RKO (cell line): ENCODE data around the gene KY.
"Not testable (repeated sequence)": the region's sequence is repeated elsewhere in the genome, so short reads cannot be mapped to it uniquely, and the experiment has no call there.

Experiments
- DNase-seq: peaks from one replicate; pipeline ENCODE4 v3.0.0-alpha.2; 2016; ENCODE audit warnings: low spot score

Gene KY

DNA sequence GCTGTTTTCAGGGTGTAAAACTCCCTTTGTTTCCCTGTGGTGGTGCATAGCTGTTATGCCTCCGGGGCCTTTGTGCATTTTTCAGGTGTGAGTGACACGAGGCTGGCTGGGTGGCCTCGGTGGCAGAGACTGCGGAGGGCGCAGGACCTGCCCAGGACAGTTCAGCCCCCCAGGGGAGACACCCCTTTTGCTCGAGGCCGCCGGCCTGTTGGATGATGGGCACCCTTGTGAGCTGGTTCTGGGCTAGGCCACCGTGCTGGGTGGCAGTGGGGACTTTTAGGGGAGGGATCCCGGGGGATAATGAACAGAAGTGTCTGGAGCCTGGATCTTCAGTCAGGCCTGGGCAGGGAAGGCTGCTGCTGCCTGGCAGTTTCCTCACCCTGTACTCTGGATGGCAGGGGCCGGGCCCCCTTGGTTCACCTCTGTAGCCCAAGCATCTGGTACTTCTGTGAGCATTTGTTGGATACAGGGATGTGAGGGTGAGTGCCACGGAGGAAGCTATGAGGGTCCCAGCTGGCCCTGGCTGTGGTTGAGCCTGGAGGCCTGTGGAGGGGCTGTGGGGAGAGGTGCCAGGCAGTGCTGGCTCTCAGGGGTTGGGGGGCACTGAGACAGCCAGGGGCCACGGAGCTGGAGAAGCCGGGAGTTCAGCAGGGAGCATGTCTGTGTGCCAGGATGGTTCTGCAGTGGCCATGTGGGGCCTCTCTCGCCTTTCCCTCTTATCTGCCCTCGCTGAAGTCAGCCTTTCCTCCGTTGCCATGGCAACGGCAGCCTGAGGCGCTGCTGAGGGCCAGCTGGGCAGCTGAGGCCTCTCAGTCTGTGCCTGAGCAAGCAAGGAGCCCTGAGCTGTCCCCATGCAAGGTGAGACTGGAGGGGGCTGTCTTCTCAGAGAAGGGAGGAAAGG is 49.0 kb downstream of the KY start:
- DNase-seq = peak; percentile 8

- peak; percentile 56 for DNase-seq
Observed at GRCh38 chr3:134600685-134601463, 49.9 kb downstream of the KY start.

DNA sequence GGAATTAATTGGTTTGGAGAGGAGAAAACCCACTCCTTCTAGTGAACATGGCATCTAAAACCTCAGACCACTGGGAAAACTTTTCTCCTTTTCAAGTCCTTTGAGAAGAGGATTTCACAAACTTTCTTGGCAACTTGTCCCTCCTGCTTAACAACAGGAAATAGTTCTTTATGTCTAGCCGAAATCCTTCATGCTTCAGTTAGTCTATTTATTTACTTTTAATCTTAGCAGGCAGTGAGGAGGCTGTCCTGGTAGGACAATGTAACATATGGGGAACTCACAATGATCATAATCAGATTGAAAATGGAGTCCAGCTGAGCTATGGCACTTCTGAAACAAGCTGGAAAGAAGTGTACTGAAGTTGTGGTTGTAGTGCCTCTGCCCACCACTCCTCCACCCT is 50.6 kb downstream of the KY start:
- no peak for DNase-seq

DNA sequence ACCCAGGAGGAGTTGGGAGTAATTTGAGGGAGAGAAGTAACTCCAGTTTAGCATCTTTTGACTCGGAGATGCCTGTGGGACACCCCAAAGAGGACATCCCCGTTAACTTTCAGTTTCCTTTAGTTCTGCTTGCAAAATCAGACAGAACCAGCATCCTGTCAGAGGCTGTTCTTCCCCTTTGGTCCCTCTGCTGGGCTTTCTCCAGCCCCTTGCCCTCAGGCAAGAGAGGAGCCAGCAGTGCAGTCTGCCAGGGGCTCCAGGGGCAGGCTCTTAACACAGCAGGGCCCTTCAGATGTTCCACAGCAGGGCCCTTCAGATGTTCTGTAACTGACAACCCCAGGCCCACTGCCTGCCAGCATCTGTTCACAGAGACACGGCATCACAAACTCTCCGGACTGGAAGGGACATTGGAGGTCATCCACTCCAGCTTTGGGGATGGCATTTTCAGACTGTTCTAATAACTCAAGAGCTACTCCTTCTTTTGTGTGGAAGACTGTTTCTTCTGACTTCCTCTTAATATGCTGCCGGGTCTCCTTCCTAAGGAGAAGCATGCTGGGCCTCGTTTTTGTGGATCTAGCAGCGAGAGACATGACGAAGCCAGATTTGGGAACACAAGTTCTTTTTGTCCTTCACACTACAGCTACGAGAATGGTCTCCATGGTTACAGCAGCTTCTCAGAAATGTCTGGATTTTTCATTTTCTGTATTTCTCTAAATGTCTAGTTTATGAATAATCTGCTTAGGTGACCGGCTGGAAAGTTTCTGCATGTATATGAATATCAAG is 51.9 kb downstream of the KY start:
- no peak for DNase-seq

DNA sequence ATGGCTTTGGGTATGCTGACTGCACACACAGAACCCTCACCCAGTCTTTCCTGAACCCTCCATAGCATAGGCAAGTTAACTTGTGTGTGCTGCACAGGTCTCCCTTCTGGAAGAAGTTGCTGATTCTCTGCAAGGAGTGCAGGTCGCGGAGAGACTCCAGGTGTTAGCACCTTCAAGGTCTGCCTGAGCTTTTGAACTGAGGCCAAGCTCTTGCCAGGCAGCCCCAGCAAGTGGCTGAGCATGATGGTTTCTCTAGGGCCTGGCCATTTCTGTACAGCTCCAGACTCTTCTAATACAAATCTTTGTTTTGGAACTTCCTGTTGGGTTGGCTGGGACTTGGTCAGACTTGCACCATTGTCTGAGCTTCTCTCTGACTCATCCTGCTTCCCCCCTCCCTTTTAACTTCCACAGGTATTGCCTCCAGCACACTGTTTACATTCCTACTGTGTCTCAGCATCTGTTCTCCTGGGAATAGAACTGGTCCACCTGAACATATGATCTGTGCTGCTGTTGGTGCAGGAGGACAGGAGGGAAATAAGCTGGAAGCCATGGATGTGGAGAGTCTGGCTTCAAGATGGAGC is 53.3 kb downstream of the KY start:
- no peak for DNase-seq

GRCh38 chr3:134594986-134595385 is 55.8 kb downstream of the KY start:
- not testable (repeated sequence) for DNase-seq

GRCh38 chr3:134594331-134594741 is 56.5 kb downstream of the KY start:
- DNase-seq = no peak

DNA sequence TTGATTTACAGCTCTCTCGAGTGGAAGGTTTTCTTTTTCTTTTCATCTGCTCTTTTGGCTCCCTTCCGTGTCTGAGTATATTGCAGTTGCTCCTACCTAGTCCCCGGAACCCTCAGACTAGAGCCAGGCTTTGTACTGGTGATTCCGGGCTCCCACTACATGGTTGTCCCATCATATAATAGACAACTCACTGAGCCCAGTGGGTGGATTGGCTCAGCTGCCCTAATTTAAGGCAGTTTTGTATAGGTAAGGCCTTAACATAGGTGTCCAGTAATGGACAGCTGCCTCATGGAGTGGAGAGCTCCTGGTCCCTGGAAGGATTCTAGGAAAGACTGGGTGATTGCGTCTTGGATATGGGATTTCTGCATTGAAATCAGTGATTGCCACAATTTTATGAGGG is 58.0 kb downstream of the KY start:
- DNase-seq = no peak

- no peak for DNase-seq
Observed at GRCh38 chr3:134590766-134591165, 60.1 kb downstream of the KY start.

- DNase-seq = no peak
Observed at GRCh38 chr3:134579141-134579665, 71.6 kb downstream of the KY start.

- DNase-seq = no peak
Observed at GRCh38 chr3:134576831-134577230, 74.0 kb downstream of the KY start.

GRCh38 chr3:134576426-134576825 is 74.4 kb downstream of the KY start:
- DNase-seq = no peak

DNA sequence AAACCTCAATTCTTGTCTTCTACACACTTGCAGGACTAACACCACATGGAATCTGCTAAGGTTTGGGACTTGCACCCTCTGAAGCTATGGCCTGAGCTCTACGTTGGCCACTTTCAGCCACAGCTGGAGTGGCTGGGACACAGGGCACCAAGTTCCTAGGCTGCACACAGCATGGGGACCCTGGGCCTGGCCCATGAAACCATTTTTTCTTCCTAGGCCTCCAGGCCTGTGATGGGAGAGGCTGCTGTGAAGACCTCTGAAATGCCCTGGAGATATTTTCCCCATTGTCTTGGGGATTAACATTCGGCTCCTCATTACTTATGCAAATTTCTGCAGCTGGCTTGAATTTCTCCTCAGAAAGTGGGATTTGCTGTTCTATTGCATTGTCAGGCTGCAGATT is 80.9 kb downstream of the KY start:
- DNase-seq = not testable (repeated sequence)

DNA sequence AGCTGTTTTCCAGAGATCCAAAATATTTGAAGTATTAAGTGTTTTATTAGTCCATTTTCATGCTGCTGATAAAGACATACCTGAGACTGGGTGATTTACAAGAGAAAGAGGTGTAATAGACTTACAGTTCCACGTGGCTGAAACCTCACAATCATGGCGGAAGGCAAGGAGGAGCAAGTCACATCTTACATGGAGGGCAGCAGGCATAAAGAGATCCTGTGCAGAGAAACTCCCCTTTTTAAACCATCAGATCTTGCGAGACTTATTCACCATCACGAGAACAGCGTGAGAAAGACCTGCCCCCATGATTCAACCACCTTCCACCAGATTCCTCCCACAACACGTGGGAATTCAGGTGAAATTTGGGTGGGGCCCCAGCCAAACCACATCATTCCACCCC is 82.0 kb downstream of the KY start:
- no peak for DNase-seq

DNA sequence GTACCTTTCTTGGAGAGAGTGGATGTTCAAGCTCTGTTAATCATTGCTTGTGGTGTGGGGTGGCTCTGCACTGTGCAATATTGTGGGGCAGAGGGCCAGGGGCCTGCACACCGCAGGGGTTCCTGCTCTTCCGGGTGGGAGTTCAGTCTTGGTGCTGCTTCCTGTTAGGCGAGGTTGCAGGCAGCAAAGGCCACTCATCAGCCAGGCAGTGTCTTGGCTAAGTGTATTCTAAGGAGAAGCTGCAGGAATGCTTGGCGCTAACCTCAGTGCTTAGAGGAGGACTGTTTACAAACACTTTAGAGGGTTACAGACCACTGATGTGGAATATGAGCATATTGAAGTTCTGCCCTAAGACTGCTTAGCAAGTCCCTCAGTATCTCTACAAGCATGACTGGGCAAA is 83.2 kb downstream of the KY start:
- DNase-seq = no peak

DNA sequence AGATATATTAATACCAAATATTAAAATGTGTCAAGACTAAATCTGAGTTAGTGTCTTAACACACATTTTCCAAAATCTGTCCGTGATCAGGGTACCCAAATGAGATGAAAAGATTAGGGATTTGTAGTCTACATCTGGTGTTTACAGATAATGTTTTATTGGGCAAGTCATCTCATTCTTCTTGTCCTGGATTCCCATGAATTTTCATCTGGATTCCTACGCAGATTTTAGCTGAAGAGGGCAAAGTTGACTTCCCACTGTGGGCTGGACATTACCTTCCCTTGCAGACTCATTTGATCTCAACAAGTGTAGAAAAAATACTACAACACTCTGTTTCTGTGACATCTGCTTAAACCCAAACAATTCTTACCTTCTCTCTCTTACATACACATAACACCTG is 85.8 kb downstream of the KY start:
- no peak for DNase-seq

GRCh38 chr3:134563601-134564000 is 87.2 kb downstream of the KY start:
- no peak for DNase-seq

GRCh38 chr3:134562055-134562454 is 88.8 kb downstream of the KY start:
- no peak for DNase-seq

DNA sequence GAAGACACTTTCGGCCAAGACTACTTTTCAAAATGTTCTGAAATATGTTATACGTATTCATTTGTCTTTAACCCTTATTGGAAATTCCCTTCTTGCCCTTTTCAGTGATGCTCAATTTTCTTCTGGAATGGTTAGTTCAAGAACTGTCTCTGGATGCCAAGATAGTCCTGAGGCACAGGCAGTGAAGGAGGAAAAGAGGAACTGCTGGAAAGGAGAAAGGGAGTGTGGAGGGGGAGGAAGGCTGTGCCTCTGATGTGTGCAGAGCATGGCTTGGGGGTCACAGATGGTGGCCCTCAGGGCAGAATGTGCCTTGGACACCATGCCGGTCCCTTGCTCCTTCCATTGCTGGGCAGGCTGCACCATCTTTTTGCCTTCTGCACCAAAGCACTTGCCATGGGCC is 91.2 kb downstream of the KY start:
- no peak for DNase-seq
